GM06990 (cell line): ENCODE results near the gene NTPCR.

Source experiments
- DNase-seq: peaks from one replicate; pipeline ENCODE4 v3.0.0-alpha.2; 2011; ENCODE audit not compliant: insufficient read length; ENCODE audit errors: extremely low read depth
- H3K27me3 ChIP-seq: replicated peaks from 2 replicates; pipeline ENCODE4 v1.6.0; 2011; ENCODE audit warnings: low read length; ENCODE audit not compliant: control insufficient read depth, insufficient read depth
- H3K36me3 ChIP-seq: 2 replicates; pipeline ENCODE4 v1.5.1; 2011; ENCODE audit warnings: low read length; ENCODE audit not compliant: control insufficient read depth, insufficient read depth
- H3K4me3 ChIP-seq: replicated peaks from 2 replicates; pipeline ENCODE4 v1.5.1; 2011; ENCODE audit warnings: low read depth, mild to moderate bottlenecking, control low read depth, low read length
- TF ChIP-seq, protein P1 (sequence below): IDR thresholded peaks from 2 replicates; pipeline ENCODE4 v1.5.1; 2011; ENCODE audit warnings: low read length, control low read depth, mild to moderate bottlenecking, inconsistent platforms; ENCODE audit not compliant: insufficient read depth, poor library complexity, severe bottlenecking

NTPCR gene

DNA sequence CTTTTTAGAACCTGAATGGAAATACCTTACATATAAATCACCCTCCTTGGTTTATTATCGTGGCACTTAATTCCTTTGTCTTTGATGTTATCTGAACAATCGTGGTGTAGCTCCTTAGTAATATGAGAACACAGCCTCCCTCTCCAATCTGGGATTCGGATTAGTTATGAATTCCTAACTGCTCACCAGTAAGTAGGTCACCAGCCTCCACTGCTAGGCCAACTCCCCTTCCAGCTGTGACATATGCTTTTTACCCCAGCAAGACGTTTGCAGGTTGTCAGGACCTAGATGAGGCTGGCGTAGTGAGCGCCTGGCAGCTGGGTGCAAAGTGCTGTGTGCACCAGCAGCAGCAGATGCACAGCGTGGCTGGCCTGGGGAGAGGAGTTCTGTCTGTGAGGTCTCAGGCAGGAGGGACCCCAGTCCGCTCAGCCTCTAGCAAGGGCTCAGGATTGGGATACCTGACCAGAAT, 38.2 kb downstream of the NTPCR start:
- H3K4me3 ChIP-seq, result no peak overlapping the region
- TF ChIP-seq, protein P1, sequence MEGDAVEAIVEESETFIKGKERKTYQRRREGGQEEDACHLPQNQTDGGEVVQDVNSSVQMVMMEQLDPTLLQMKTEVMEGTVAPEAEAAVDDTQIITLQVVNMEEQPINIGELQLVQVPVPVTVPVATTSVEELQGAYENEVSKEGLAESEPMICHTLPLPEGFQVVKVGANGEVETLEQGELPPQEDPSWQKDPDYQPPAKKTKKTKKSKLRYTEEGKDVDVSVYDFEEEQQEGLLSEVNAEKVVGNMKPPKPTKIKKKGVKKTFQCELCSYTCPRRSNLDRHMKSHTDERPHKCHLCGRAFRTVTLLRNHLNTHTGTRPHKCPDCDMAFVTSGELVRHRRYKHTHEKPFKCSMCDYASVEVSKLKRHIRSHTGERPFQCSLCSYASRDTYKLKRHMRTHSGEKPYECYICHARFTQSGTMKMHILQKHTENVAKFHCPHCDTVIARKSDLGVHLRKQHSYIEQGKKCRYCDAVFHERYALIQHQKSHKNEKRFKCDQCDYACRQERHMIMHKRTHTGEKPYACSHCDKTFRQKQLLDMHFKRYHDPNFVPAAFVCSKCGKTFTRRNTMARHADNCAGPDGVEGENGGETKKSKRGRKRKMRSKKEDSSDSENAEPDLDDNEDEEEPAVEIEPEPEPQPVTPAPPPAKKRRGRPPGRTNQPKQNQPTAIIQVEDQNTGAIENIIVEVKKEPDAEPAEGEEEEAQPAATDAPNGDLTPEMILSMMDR, result no peak
- H3K27me3 ChIP-seq, result no peaks in the 10 kb centered on the region
- no peaks in the 10 kb centered on the region; the same call in none of the 2 replicates for H3K36me3 ChIP-seq
- no peak for DNase-seq

DNA sequence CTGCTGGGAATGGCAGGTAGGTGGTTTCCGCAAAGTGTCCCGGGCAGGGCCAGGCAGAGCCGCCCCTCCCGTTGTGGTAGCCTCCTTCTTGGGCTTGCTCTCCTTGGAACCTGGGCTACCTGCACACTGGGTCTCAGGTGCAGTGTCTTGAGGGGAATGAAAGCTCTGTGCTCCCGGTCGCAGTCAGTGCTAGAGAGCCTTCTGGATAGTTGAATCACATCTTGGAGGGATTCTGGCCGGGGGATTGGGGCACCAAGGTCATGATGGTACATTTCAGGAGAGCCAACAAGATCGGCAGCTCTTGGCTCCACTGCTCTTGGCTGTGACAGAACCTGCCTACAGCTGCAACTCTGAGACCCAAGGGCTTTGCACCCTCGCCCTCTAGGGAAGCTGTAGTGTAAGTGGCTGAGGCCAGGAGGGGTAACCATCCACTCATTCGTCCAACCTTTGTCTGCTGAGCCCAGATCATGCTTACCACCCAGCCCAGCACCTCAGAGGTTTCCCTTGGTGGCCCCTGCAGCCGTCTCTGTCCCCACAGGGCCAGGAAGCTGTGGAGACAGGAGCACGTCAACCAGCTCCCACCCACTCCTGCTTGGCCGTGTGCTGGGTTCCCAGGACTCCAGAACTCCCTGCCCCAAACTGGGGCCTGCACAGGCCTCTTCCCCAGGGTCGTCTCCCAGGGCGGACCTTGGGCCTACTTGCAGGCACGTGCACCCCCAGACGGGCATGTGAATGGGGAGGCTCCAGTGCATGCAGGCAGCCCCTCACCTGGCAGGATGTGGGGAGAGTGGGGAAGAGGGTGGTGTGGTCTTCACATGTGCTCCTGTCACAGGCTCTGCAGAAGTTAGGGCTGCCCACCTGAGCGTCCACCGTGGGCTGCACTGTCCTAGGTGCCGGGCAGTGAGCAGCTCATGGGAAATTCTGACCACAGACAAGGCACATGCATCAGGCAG, 40.0 kb downstream of the NTPCR start:
- Histone ChIP-seq H3K36me3 (no peaks in the 10 kb centered on the region; the same call in none of the 2 replicates), H3K4me3 (no peak overlapping the region), H3K27me3 (no peaks in the 10 kb centered on the region)
- DNase-seq, result no peak
- TF ChIP-seq, protein P1, result no peak

DNA sequence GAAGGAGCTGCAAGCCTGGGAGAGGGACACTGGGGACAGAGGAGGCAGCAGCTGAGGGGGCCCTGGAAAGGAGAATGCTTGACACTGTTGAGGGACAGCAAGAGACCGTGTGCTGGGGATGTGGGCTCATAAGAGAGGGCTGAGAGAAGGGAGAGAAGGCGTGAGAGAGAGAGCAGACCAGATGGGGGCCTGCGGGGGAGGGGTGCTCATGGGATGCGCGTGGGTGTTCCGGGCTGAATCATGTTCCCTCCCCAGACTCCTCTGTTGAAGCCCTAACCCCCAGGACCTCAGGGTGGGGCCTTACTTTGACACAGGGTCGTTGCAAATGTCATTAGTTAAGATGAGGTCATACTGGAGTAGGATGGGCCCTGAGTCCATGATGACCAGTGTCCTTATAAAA, 40.8 kb downstream of the NTPCR start:
- TF ChIP-seq, protein P1, result no peak
- Histone ChIP-seq H3K4me3 (no peak overlapping the region), H3K27me3 (no peaks in the 10 kb centered on the region), H3K36me3 (no peaks in the 10 kb centered on the region; the same call in none of the 2 replicates)
- no peak for DNase-seq

DNA sequence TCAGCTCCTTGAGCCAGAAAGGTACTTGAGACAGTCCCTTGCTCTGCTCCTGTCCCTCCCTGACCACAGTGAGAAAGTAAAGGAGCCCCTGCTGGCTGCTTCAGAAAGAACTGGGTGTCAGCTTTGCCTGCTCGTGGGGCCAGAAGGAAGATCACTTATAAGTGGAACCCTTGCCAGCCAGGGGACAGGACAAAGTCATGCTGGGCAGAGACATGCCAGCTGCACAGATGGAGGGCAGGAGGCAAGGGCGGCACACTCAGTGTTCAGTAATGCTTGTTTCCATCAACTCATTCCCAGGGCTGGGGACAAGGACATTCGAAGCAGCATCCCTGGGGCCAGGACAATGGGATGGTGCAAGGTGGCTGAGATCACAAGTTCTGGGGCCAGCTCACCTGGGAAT, 41.8 kb downstream of the NTPCR start:
- TF ChIP-seq, protein P1, result no peak
- no peak for DNase-seq
- H3K27me3 ChIP-seq, result no peaks in the 10 kb centered on the region
- H3K4me3 ChIP-seq, result no peak overlapping the region
- H3K36me3 ChIP-seq, result no peaks in the 10 kb centered on the region; the same call in none of the 2 replicates

DNA sequence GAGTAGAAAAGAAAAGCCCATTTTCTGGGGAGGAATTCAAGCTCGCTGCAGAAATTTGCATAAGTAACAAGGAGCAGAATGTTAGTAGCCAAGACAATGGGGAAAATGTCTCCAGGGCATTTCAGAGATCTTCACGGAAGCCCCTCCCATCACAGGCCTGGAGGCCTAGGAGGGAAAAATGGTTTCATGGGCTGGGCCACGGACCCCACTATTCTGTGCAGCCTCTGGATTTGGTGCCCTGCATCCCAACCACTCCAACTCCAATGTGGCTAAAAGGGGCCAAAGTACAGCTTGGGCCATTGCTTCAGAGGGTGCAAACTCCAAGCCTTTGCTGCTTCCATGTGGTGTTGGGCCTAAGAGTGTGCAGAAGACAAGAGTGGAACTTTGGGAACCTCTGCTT, 43.1 kb downstream of the NTPCR start:
- no peak for DNase-seq
- H3K27me3 ChIP-seq, result no peaks in the 10 kb centered on the region
- peaks cover 2% of the 10 kb centered on the region for H3K36me3 ChIP-seq
- TF ChIP-seq, protein P1, result no peak
- H3K4me3 ChIP-seq, result no peak overlapping the region
